Breast epithelium (tissue), 4 donors: Measurements from ENCODE around the gene NDUFAB1. TPM values are rescaled to one million over a fixed set of nuclear protein-coding genes. Genes with fewer than 3 reads are reported as not detected.
"Not testable (repeated sequence)": the region's sequence is repeated elsewhere in the genome, so short reads cannot be mapped to it uniquely, and the experiment has no call there.

Experiments
- DNase-seq, 2 donors: peaks; one replicate each; pipeline ENCODE4 v3.0.0-alpha.2; 2019; ENCODE audit warnings: low spot score in 2 of 2
- H3K27ac ChIP-seq, 2 donors: fragments of 200-600 bp; sonication (generic) in 1 of 2; one replicate each; pipeline ENCODE4 v1.5.1; 2016 to 2019; ENCODE audit warnings: mild to moderate bottlenecking in 1 of 2
- H3K27me3 ChIP-seq, 2 donors: fragments of 200-600 bp; sonication (generic) in 1 of 2; one replicate each; pipeline versions ENCODE4 v1.5.1 to v1.6.0; 2017 to 2019; ENCODE audit warnings: control low read depth in 1 of 2, mild to moderate bottlenecking in 1 of 2
- H3K36me3 ChIP-seq: fragments of 200-600 bp; one replicate; pipeline ENCODE4 v1.5.1; 2019
- H3K4me1 ChIP-seq, 2 donors: fragments of 200-600 bp; sonication (generic); one replicate each; pipeline ENCODE4 v1.5.1; 2016 to 2019; ENCODE audit warnings: control low read depth in 1 of 2
- H3K4me3 ChIP-seq, 3 donors: fragments of 200-600 bp; sonication (generic); 1 replicate in 2 of 3; 2 replicates in 1 of 3; pipeline ENCODE4 v1.5.1; 2016 to 2019; ENCODE audit warnings: mild to moderate bottlenecking in 3 of 3, moderate library complexity in 2 of 3
- H3K9me3 ChIP-seq, 2 donors: fragments of 200-600 bp; sonication (generic) in 1 of 2; one replicate each; pipeline ENCODE4 v1.5.1; 2016 to 2019; ENCODE audit warnings: control low read depth in 1 of 2
- POLR2A ChIP-seq: fragments of 450-650 bp; IDR thresholded peaks from one replicate; pipeline ENCODE4 v1.6.1; 2016; ENCODE audit warnings: antibody characterized with exemption, mild to moderate bottlenecking, moderate library complexity
- POLR2AphosphoS5 ChIP-seq, 3 donors: sonication (generic); formaldehyde crosslinking; IDR thresholded peaks; one replicate each; pipeline ENCODE4 v1.6.1; 2017; ENCODE audit warnings: antibody characterized with exemption in 3 of 3
- intact Hi-C: fragments of 100-400 bp; cut with DNase I; formaldehyde crosslinking; loops from one replicate; pipeline ENCODE4 v1.15.1; 2023; ENCODE audit warnings: low total_unique reads
- total RNA-seq, 3 donors: library from RNA; depleted of rRNA; stranded (reverse); fragments of >200 nt; gene quantifications; one replicate each; pipeline ENCODE4 v1.1.0, GENCODE V29; 2016
- TF ChIP-seq, protein P1 (sequence below), 3 donors: fragments of 450-650 bp; IDR thresholded peaks; one replicate each; pipeline ENCODE4 v1.5.1; 2016 to 2017; ENCODE audit warnings: antibody characterized with exemption in 3 of 3, mild to moderate bottlenecking in 3 of 3, moderate library complexity in 3 of 3

Gene NDUFAB1
- total RNA-seq, 3 donors from 2014 or later = 59.4 to 75.1 (median 64.6) TPM

DNA sequence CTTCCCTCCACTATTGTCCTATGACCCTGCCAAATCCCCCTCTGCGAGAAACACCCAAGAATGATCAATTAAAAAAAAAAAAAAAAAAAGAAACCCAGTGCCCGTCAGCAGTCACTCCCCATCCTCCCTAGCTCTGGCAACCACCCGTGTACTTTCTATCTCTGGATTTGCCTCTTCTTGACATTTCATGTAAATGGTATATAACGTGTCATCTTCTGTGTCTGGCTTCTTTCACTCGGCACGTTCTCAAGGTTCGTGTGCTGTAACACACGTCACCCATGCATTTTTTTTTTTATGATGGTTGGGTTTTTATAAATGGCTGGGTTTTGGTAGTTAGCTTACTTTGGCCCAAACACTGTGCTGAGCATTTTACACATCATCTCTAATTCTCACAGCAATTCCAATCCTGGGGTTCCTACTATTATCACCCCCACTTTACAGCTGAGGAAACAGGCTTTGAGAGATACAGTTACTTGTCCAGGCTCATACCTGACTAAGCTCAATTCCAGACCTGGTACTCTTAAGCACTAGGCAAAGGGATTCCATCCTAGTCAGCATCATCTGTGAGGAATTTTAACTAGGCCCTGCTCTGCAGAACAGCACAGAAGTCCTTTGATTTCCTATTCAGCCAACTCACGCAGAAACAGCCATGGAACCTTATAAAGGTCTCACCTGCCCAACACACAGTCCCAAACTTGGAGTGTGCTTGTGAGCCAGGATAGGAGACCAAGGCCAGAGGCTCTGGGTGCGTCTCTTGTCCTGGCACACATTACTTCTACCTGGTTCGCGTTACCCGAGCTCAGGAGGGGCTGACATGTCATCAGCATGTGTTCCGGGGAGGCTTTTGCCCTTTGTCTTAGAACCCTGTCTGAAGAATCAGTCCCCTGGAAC, 11.7 kb downstream of the NDUFAB1 start:
- no peaks in the 10 kb centered on the region for H3K4me1 ChIP-seq
- H3K9me3 ChIP-seq = no peaks in the 10 kb centered on the region
- H3K36me3 ChIP-seq = peaks cover 8% of the 10 kb centered on the region
- DNase-seq = no peak
- no peaks in the 10 kb centered on the region for H3K27me3 ChIP-seq
- intact Hi-C loops = no loop called here
- H3K4me3 ChIP-seq = no peak overlapping the region
- TF ChIP-seq POLR2AphosphoS5 (IDR thresholded peaks at IDR 0.05) (no peak), POLR2A (no peak)
- TF ChIP-seq, protein P1, sequence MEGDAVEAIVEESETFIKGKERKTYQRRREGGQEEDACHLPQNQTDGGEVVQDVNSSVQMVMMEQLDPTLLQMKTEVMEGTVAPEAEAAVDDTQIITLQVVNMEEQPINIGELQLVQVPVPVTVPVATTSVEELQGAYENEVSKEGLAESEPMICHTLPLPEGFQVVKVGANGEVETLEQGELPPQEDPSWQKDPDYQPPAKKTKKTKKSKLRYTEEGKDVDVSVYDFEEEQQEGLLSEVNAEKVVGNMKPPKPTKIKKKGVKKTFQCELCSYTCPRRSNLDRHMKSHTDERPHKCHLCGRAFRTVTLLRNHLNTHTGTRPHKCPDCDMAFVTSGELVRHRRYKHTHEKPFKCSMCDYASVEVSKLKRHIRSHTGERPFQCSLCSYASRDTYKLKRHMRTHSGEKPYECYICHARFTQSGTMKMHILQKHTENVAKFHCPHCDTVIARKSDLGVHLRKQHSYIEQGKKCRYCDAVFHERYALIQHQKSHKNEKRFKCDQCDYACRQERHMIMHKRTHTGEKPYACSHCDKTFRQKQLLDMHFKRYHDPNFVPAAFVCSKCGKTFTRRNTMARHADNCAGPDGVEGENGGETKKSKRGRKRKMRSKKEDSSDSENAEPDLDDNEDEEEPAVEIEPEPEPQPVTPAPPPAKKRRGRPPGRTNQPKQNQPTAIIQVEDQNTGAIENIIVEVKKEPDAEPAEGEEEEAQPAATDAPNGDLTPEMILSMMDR (IDR thresholded peaks at IDR 0.05) = no peak
- no peak overlapping the region for H3K27ac ChIP-seq

DNA sequence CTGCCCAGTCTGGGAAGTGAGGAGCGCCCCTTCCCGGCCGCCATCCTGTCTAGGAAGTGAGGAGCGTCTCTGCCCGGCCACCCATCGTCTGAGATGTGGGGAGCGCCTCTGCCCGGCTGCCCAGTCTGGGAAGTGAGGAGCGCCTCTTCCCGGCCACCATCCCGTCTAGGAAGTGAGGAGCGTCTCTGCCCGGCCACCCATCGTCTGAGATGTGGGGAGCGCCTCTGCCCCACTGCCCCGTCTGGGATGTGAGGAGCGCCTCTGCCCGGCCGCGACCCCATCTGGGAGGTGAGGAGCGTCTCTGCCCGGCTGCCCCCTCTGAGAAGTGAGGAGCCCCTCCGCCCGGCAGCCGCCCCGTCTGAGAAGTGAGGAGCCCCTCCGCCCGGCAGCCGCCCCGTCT, 12.8 kb downstream of the NDUFAB1 start:
- H3K27ac ChIP-seq = not testable (repeated sequence)

DNA sequence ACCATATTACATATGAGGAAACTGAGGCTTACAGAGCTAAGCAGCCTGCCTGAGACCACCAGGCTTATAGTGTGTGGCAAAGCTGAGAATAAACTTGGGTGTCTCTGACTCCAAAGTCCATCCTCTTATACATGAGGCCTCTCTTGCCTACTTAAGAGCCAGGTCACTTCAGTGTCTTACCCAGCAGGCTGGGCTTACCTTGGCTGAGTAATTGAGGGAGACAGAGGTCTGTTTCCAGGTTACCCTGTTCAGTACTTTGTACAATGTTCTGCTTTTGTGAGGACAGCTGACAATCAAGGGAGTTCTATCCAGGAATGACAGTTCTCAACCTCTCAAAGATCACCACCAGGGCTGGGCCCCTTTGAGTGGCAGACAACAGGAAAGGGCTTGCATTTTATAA, 14.4 kb downstream of the NDUFAB1 start:
- no peak for TF ChIP-seq POLR2AphosphoS5 (IDR thresholded peaks at IDR 0.05)
- TF ChIP-seq, protein P1 (IDR thresholded peaks at IDR 0.05) = no peak
- TF ChIP-seq POLR2A = no peak
- H3K27me3 ChIP-seq = no peaks in the 10 kb centered on the region
- H3K9me3 ChIP-seq = no peaks in the 10 kb centered on the region
- DNase-seq = no peak
- peaks cover 8% of the 10 kb centered on the region for H3K36me3 ChIP-seq
- H3K4me1 ChIP-seq = no peaks in the 10 kb centered on the region
- intact Hi-C loops = no loop called here
- H3K4me3 ChIP-seq = no peak overlapping the region
- no peak overlapping the region for H3K27ac ChIP-seq

More for the DNA sequence above, 12.8 kb downstream of the NDUFAB1 start:
- H3K9me3 ChIP-seq, H3K27me3 ChIP-seq, DNase-seq, H3K4me1 ChIP-seq, intact Hi-C loops, H3K4me3 ChIP-seq, H3K36me3 ChIP-seq: not testable (repeated sequence)

DNA sequence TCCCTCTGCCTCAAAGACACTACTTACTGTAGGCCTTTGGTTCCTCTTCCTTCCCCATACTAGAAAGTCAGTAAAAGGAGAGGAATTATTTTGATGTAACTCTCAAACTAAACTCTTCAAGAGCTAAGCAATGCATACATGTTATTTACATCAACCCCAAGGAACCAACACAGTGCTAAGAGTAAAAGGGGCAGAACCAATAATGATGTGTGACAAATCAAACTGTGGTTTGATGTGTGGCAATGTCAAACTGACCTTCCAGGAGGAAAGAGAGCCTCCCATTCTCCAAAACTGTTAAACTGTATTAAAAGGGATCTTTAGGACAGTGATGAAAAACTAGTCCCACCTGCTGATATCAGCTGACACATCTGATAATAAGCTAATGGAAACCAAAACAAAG, 15.7 kb downstream of the NDUFAB1 start:
- TF ChIP-seq POLR2A (no peak), POLR2AphosphoS5 (IDR thresholded peaks at IDR 0.05) (no peak)
- TF ChIP-seq, protein P1 (IDR thresholded peaks at IDR 0.05) = no peak
- Histone ChIP-seq H3K36me3 (peaks cover 8% of the 10 kb centered on the region), H3K27ac (no peak overlapping the region), H3K4me3 (no peak overlapping the region), H3K4me1 (no peaks in the 10 kb centered on the region), H3K9me3 (no peaks in the 10 kb centered on the region), H3K27me3 (no peaks in the 10 kb centered on the region)
- intact Hi-C loops = no loop called here
- DNase-seq = no peak

DNA sequence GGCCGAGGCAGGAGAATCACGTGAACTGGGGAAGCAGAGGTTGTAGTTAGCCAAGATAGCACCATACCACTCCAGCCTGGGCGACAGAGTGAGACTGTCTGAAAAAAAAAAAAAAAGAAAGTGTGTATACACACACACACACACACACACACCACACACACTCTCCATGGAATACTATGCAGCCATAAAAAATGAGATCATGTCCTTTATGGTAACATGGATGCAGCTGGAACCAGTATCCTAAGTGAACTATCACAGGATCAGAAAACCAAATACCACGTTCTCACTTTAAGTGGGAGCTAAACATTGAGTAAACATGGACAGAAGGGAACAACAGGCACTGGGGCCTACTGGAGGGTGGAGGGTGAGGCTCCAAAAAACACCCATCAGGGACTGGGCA, 16.7 kb downstream of the NDUFAB1 start:
- intact Hi-C loops = no loop called here

More for the DNA sequence above, 16.7 kb downstream of the NDUFAB1 start:
- Histone ChIP-seq H3K36me3 (peaks cover under 1% of the 10 kb centered on the region), H3K4me3 (no peak overlapping the region), H3K9me3 (no peaks in the 10 kb centered on the region), H3K27ac (no peak overlapping the region), H3K4me1 (no peaks in the 10 kb centered on the region), H3K27me3 (no peaks in the 10 kb centered on the region)
- TF ChIP-seq, protein P1 (IDR thresholded peaks at IDR 0.05) = no peak
- TF ChIP-seq POLR2A = no peak
- TF ChIP-seq POLR2AphosphoS5 (IDR thresholded peaks at IDR 0.05) = no peak
- DNase-seq = no peak
